IMR-90 (cell line): ENCODE data around the gene OR5C1. TPM values are rescaled to one million over a fixed set of nuclear protein-coding genes. Genes with fewer than 3 reads are reported as not detected.

Experiments
- ATAC-seq: fragments of 200-7000 bp; cut with Tn5 transposase; 2 replicates; pipeline ENCODE4 v1.9.1; 2020; ENCODE audit warnings: low read depth, mild to moderate bottlenecking, moderate library complexity
- BruUV-seq: library from RNA; stranded (reverse); fragments of 400-500 nt; replicated peaks from 2 replicates; lab custom pipeline; 2021; lab: Mats Ljungman, UMichigan
- CTCF ChIA-PET: fragments of 300-600 bp; formaldehyde crosslinking; extraction: SDS; loops from one replicate; lab custom pipeline; 2021; ENCODE audit warnings: antibody characterized with exemption; lab: Yijun Ruan, JAX
- POLR2A ChIA-PET: fragments of 300-600 bp; sonication (Branson Sonifier 250); formaldehyde crosslinking; loops from one replicate; lab custom pipeline; 2022; ENCODE audit warnings: antibody characterized with exemption; ENCODE audit not compliant: unreplicated experiment; lab: Charles Lee
- DNase-seq: peaks from one replicate; pipeline ENCODE4 v3.0.0; 2013
- H2AFZ ChIP-seq: replicated peaks from 2 replicates; pipeline ENCODE3; 2013; ENCODE audit warnings: low read length, mild to moderate bottlenecking; ENCODE audit not compliant: poor library complexity
- H2AK5ac ChIP-seq: 2 replicates; pipeline ENCODE4 v1.6.1; 2013; ENCODE audit warnings: low read depth, low read length, inconsistent platforms
- H2AK9ac ChIP-seq: replicated peaks from 2 replicates; pipeline ENCODE3; 2013; ENCODE audit warnings: mild to moderate bottlenecking, low read depth, low read length, moderate library complexity; ENCODE audit not compliant: poor library complexity
- H2BK120ac ChIP-seq: 2 replicates; pipeline ENCODE4 v1.6.1; 2013; ENCODE audit warnings: low read depth, low read length, inconsistent platforms
- H2BK15ac ChIP-seq: 3 replicates; pipeline ENCODE4 v1.6.1; 2013; ENCODE audit warnings: low read depth, low read length, inconsistent platforms
- H2BK20ac ChIP-seq: 2 replicates; pipeline ENCODE4 v1.6.1; 2013; ENCODE audit warnings: low read depth, mild to moderate bottlenecking, inconsistent platforms, low read length, moderate library complexity
- H2BK5ac ChIP-seq: 2 replicates; pipeline ENCODE4 v1.6.1; 2013; ENCODE audit warnings: mild to moderate bottlenecking, low read depth, low read length, inconsistent platforms; ENCODE audit not compliant: poor library complexity, severe bottlenecking
- H3K14ac ChIP-seq: replicated peaks from 2 replicates; pipeline ENCODE4 v1.6.1; 2013; ENCODE audit warnings: low read depth, low read length, inconsistent platforms
- H3K18ac ChIP-seq: 2 replicates; pipeline ENCODE4 v1.6.1; 2013; ENCODE audit warnings: low read depth, low read length, control low read depth
- H3K23ac ChIP-seq: 2 replicates; pipeline ENCODE4 v1.6.1; 2013; ENCODE audit warnings: low read depth, low read length, inconsistent platforms
- H3K27ac ChIP-seq: 2 replicates; pipeline ENCODE4 v1.5.1; 2013; ENCODE audit warnings: mild to moderate bottlenecking, control low read depth, low read length; ENCODE audit not compliant: insufficient read depth
- H3K27me3 ChIP-seq: 2 replicates; pipeline ENCODE4 v1.6.1; 2013; ENCODE audit warnings: low read length; ENCODE audit not compliant: control insufficient read depth, insufficient read depth
- H3K36me3 ChIP-seq: 2 replicates; pipeline ENCODE4 v1.6.1; 2013; ENCODE audit warnings: low read length, mixed read lengths; ENCODE audit not compliant: control insufficient read depth, insufficient read depth
- H3K4ac ChIP-seq: 2 replicates; pipeline ENCODE4 v1.6.1; 2013; ENCODE audit warnings: low read depth, low read length, inconsistent platforms
- H3K4me1 ChIP-seq: 2 replicates; pipeline ENCODE4 v1.6.1; 2013; ENCODE audit warnings: low read length, mixed read lengths; ENCODE audit not compliant: control insufficient read depth, insufficient read depth
- H3K4me2 ChIP-seq: 2 replicates; pipeline ENCODE4 v1.6.1; 2013; ENCODE audit warnings: low read depth, mild to moderate bottlenecking, control low read depth, low read length, moderate library complexity
- H3K4me3 ChIP-seq: 2 replicates; pipeline ENCODE4 v1.5.1; 2013; ENCODE audit warnings: low read depth, mild to moderate bottlenecking, control low read depth, low read length, moderate library complexity; ENCODE audit not compliant: insufficient read depth
- H3K56ac ChIP-seq: 2 replicates; pipeline ENCODE4 v1.6.1; 2013; ENCODE audit warnings: low read length, inconsistent platforms; ENCODE audit not compliant: insufficient read depth; ENCODE audit errors: extremely low read depth
- H3K79me1 ChIP-seq, 2 experiments: 2 replicates each; pipeline ENCODE4 v1.6.1; 2013; ENCODE audit warnings: low read length in 2 of 2, inconsistent platforms in 1 of 2, low read depth in 1 of 2
- H3K9ac ChIP-seq: 2 replicates; pipeline ENCODE4 v1.6.1; 2013; ENCODE audit warnings: low read depth, low read length, control low read depth
- H3K9me1 ChIP-seq: 2 replicates; pipeline ENCODE4 v1.6.1; 2013; ENCODE audit warnings: low read length, inconsistent platforms; ENCODE audit not compliant: insufficient read depth
- H3K9me3 ChIP-seq: 2 replicates; pipeline ENCODE4 v1.6.1; 2013; ENCODE audit warnings: low read length; ENCODE audit not compliant: control insufficient read depth, insufficient read depth
- H4K20me1 ChIP-seq: 2 replicates; pipeline ENCODE4 v1.6.1; 2013; ENCODE audit warnings: low read length, inconsistent platforms; ENCODE audit not compliant: insufficient read depth
- H4K5ac ChIP-seq: 2 replicates; pipeline ENCODE4 v1.6.1; 2013; ENCODE audit warnings: mild to moderate bottlenecking, low read depth, low read length, control low read depth
- H4K8ac ChIP-seq, 2 experiments: 2 replicates each; pipeline ENCODE4 v1.6.1; 2013; ENCODE audit warnings: low read depth in 2 of 2, low read length in 2 of 2, control low read depth in 1 of 2, inconsistent platforms in 1 of 2
- H4K91ac ChIP-seq: 2 replicates; pipeline ENCODE4 v1.6.1; 2013; ENCODE audit warnings: low read depth, low read length, inconsistent platforms; ENCODE audit not compliant: insufficient read depth
- BHLHE40 ChIP-seq: fragments of 150-350 bp; IDR thresholded peaks from 2 replicates; pipeline ENCODE4 v1.6.1; 2016; ENCODE audit warnings: mild to moderate bottlenecking, low read depth, low read length
- CEBPB ChIP-seq: IDR thresholded peaks from 2 replicates; pipeline ENCODE4 v1.6.1; 2012; ENCODE audit warnings: low read depth, low read length, improper control_type of control experiment
- CHD1 ChIP-seq: IDR thresholded peaks from 2 replicates; pipeline ENCODE4 v1.6.1; 2012; ENCODE audit warnings: low read depth, low read length, improper control_type of control experiment
- FOS ChIP-seq: fragments of 150-350 bp; IDR thresholded peaks from 2 replicates; pipeline ENCODE4 v1.6.1; 2016; ENCODE audit warnings: low read depth, low read length
- MAFK ChIP-seq: IDR thresholded peaks from 2 replicates; pipeline ENCODE4 v1.6.1; 2012; ENCODE audit warnings: low read depth, low read length, improper control_type of control experiment
- MXI1 ChIP-seq: IDR thresholded peaks from 2 replicates; pipeline ENCODE4 v1.6.1; 2012; ENCODE audit warnings: low read depth, mild to moderate bottlenecking, low read length, moderate library complexity, borderline replicate concordance
- NFE2L2 ChIP-seq: fragments of 150-350 bp; IDR thresholded peaks from 2 replicates; pipeline ENCODE4 v1.6.1; 2016; ENCODE audit warnings: low read depth, mild to moderate bottlenecking, low read length
- POLR2A ChIP-seq: IDR thresholded peaks from 2 replicates; pipeline ENCODE4 v1.6.1; 2012; ENCODE audit warnings: mild to moderate bottlenecking, low read depth, low read length
- RCOR1 ChIP-seq: IDR thresholded peaks from 2 replicates; pipeline ENCODE4 v1.6.1; 2012; ENCODE audit warnings: mild to moderate bottlenecking, low read length, improper control_type of control experiment; ENCODE audit not compliant: insufficient replicate concordance
- SMC3 ChIP-seq: fragments of 150-350 bp; IDR thresholded peaks from 2 replicates; pipeline ENCODE4 v1.6.1; 2016; ENCODE audit warnings: low read depth, mild to moderate bottlenecking, antibody characterized with exemption, low read length, moderate library complexity
- WGBS, 2 experiments: methylation state at CpG; one replicate each; pipeline versions ENCODE4 v1.1.5 to v1.1.7; 2013; ENCODE audit warnings: missing lambda C conversion rate in 2 of 2; ENCODE audit not compliant: insufficient read length in 1 of 2; ENCODE audit errors: extremely low coverage in 2 of 2; 5-methylcytosine and 5-hydroxymethylcytosine counted together
- dilution Hi-C: fragments of 300-500 bp; cut with HindIII; formaldehyde crosslinking; loops from one replicate; pipeline ENCODE4 v1.14.3; 2018; ENCODE audit warnings: low sequenced_read_pairs; ENCODE audit not compliant: unreplicated experiment
- in situ Hi-C: fragments of 300-500 bp; cut with MboI; formaldehyde crosslinking; loops from 3 replicates; pipeline ENCODE4 v1.14.3; 2019; ENCODE audit warnings: low sequenced_read_pairs, inconsistent platforms, mixed read lengths
- intact Hi-C: fragments of 100-400 bp; cut with micrococcal nuclease; formaldehyde crosslinking; loops from 2 replicates; pipeline ENCODE4 v1.10.0; 2022
- polyA plus RNA-seq, 3 experiments: library from polyadenylated mRNA; depleted of rRNA; stranded (reverse); fragments of >200 nt; gene quantifications; 2 replicates each; pipeline ENCODE4 v1.2.3, GENCODE V29; 2012; ENCODE audit warnings: low replicate concordance in 1 of 3
- total RNA-seq: library from RNA; depleted of rRNA; stranded (reverse); fragments of >200 nt; gene quantifications from 2 replicates; pipeline ENCODE4 v1.2.3, GENCODE V29; 2012

The OR5C1 gene
- total and polyA plus RNA-seq, 2 of the 4 experiments (the other 2 are of a cell fraction) = not detected

- Histone ChIP-seq H3K27me3 (no peaks in the 10 kb centered on the region), H3K18ac (no peak overlapping the region), H3K4me3 (no peak overlapping the region), H3K4me1 (peaks cover 18% of the 10 kb centered on the region), H4K5ac (no peak overlapping the region), H3K36me3 (peaks cover 29% of the 10 kb centered on the region), H2AK5ac (no peak overlapping the region), H2BK20ac (no peak overlapping the region), H2AFZ (no peak overlapping the region), H3K56ac (no peak overlapping the region), H3K9me1 (peaks cover 17% of the 10 kb centered on the region), H4K8ac (no peak overlapping the region), H3K27ac (no peak overlapping the region), H2BK15ac (0 out of 3 replicates have a peak overlapping the region, but pooled peaks have one; percentile 13), H3K79me1 (peaks cover 42 to 55% of the 10 kb centered on the region in 2 experiments), H3K4me2 (no peak overlapping the region), H3K4ac (no peak overlapping the region), H2BK120ac (no peak overlapping the region), H3K14ac (no peak overlapping the region), H3K23ac (peak overlapping the region; percentile 13; the same call in 1 of the 2 replicates), H3K9ac (no peak overlapping the region), H2BK5ac (no peak overlapping the region), H2AK9ac (no peak overlapping the region), H4K20me1 (0 out of 2 replicates have a peak, but pooled peaks cover 2% of the 10 kb centered on the region), H4K91ac (no peak overlapping the region), H3K9me3 (no peaks in the 10 kb centered on the region)
- in situ Hi-C loops = no loop called here
- ChIA-PET CTCF (interaction anchor here (1.4 kb wide), 1 partner anchor 363 kb away, joined by 3 read pairs; no protein-coding TSS in a partner anchor), POLR2A (no interaction called here)
- TF ChIP-seq CHD1 (no peak), MXI1 (no peak), BHLHE40 (no peak), FOS (no peak), POLR2A (no peak), NFE2L2 (no peak), SMC3 (no peak), MAFK (no peak), CEBPB (no peak), RCOR1 (no peak)
- dilution Hi-C loops = no loop called here
- intact Hi-C loops = no loop called here
- no TSS peak for BruUV-seq
- no peak for DNase-seq
- WGBS, 2 experiments = no CpG with 5 or more reads among the region's 4 CpGs
- no peak for ATAC-seq
Measured at GRCh38 chr9:122822938-122823337, 34.2 kb downstream of the OR5C1 start.
